NCI-H128 (cell line): ENCODE data around the gene HECTD2.
"Not testable (repeated sequence)": the region's sequence is repeated elsewhere in the genome, so short reads cannot be mapped to it uniquely, and the experiment has no call there.

Source experiments
- DNase-seq: peaks from one replicate; lab custom pipeline; 2025; ENCODE audit not compliant: unreplicated experiment; lab: John Stamatoyannopoulos, UW

HECTD2 gene

GRCh38 chr10:91409869-91410637 is at the start of gene HECTD2:
Gene HECTD2, plus strand, starts transcription at chr10:91410344. Its CDS starts 95 bp downstream, at chr10:91410439.
- DNase-seq: no peak

- DNase-seq: no peak
These were observed 49.7 kb upstream of the HECTD2 start for GRCh38 chr10:91360461-91360860.

GRCh38 chr10:91365519-91365918 is 44.6 kb upstream of the HECTD2 start:
- DNase-seq: not testable (repeated sequence)

- DNase-seq: no peak
These were observed 43.4 kb upstream of the HECTD2 start for GRCh38 chr10:91366704-91367103.

GRCh38 chr10:91367127-91367531 is 43.0 kb upstream of the HECTD2 start:
- DNase-seq: no peak

GRCh38 chr10:91367558-91367957 is 42.6 kb upstream of the HECTD2 start:
- no peak for DNase-seq

- DNase-seq: not testable (repeated sequence)
These were observed 40.1 kb upstream of the HECTD2 start for GRCh38 chr10:91369978-91370589.

GRCh38 chr10:91374052-91374451 is 36.1 kb upstream of the HECTD2 start:
- no peak for DNase-seq

GRCh38 chr10:91378061-91378460 is 32.1 kb upstream of the HECTD2 start:
- no peak for DNase-seq

- no peak for DNase-seq
These were observed 29.3 kb upstream of the HECTD2 start for GRCh38 chr10:91380873-91381256.

- DNase-seq: no peak
These were observed 28.8 kb upstream of the HECTD2 start for GRCh38 chr10:91381257-91381891.

GRCh38 chr10:91385306-91386085 is 24.6 kb upstream of the HECTD2 start:
- no peak for DNase-seq

- no peak for DNase-seq
These were observed 20.3 kb upstream of the HECTD2 start for GRCh38 chr10:91389636-91390512.

- not testable (repeated sequence) for DNase-seq
These were observed 19.7 kb upstream of the HECTD2 start for GRCh38 chr10:91390513-91390825.

GRCh38 chr10:91391920-91392319 is 18.2 kb upstream of the HECTD2 start:
- DNase-seq: no peak

GRCh38 chr10:91406322-91406721 is 3.8 kb upstream of the HECTD2 start:
- DNase-seq: no peak

GRCh38 chr10:91409069-91409868 is 875 bp upstream of the HECTD2 start:
- DNase-seq: peak; percentile 42

GRCh38 chr10:91410638-91411371 is 661 bp downstream of the HECTD2 start:
- DNase-seq: no peak

- no peak for DNase-seq
These were observed 1.5 kb downstream of the HECTD2 start for GRCh38 chr10:91411621-91412020.
